Daoy (cell line): Measurements from ENCODE around the gene ATXN7L2. TPM values are rescaled to one million over a fixed set of nuclear protein-coding genes. Genes with fewer than 3 reads are reported as not detected.

Experiments used
- DNase-seq: peaks from one replicate; pipeline ENCODE4 v3.0.0-alpha.2; 2015; ENCODE audit warnings: low read depth
- total RNA-seq: library from RNA; depleted of rRNA; stranded (reverse); fragments of >200 nt; shearing (Covaris generic); gene quantifications from 2 replicates; pipeline ENCODE4 v1.2.3, GENCODE V29; 2014

Gene ATXN7L2
- total RNA-seq, 1 experiment from 2014 or later, result 8.6 TPM

GRCh38 chr1:109475261-109475660 lies 8.4 kb upstream of the ATXN7L2 start:
- no peak for DNase-seq

GRCh38 chr1:109476825-109477224 lies 6.9 kb upstream of the ATXN7L2 start:
- peak; percentile 57 for DNase-seq

- no peak for DNase-seq
Observed at GRCh38 chr1:109477821-109478220, 5.9 kb upstream of the ATXN7L2 start.

- no peak for DNase-seq
Observed at GRCh38 chr1:109478806-109479205, 4.9 kb upstream of the ATXN7L2 start.

- DNase-seq, result no peak
Observed at GRCh38 chr1:109479311-109479710, 4.4 kb upstream of the ATXN7L2 start.

GRCh38 chr1:109479901-109480300 lies 3.8 kb upstream of the ATXN7L2 start:
- no peak for DNase-seq

- no peak for DNase-seq
Observed at GRCh38 chr1:109481646-109482045, 2.1 kb upstream of the ATXN7L2 start.

GRCh38 chr1:109482242-109482641 lies 1.5 kb upstream of the ATXN7L2 start:
- DNase-seq, result no peak

- peak; percentile 36 for DNase-seq
Observed at GRCh38 chr1:109482791-109483671, 674 bp upstream of the ATXN7L2 start.

GRCh38 chr1:109484519-109484975 lies 842 bp downstream of the ATXN7L2 start:
- DNase-seq, result no peak

- DNase-seq, result peak; percentile 64
Observed at GRCh38 chr1:109485001-109485400, 1.3 kb downstream of the ATXN7L2 start.

GRCh38 chr1:109487261-109487660 lies 3.6 kb downstream of the ATXN7L2 start:
- no peak for DNase-seq

GRCh38 chr1:109488201-109488600 lies 4.5 kb downstream of the ATXN7L2 start:
- no peak for DNase-seq

GRCh38 chr1:109488696-109489095 lies 5.0 kb downstream of the ATXN7L2 start:
- no peak for DNase-seq

- peak; percentile 69 for DNase-seq
Observed at GRCh38 chr1:109490029-109490933, 6.6 kb downstream of the ATXN7L2 start.

GRCh38 chr1:109490934-109491302 lies 7.2 kb downstream of the ATXN7L2 start:
- no peak for DNase-seq

- DNase-seq, result no peak
Observed at GRCh38 chr1:109491372-109491771, 7.7 kb downstream of the ATXN7L2 start.

- DNase-seq, result no peak
Observed at GRCh38 chr1:109492779-109493178, 9.1 kb downstream of the ATXN7L2 start.

- no peak for DNase-seq
Observed at GRCh38 chr1:109493227-109493626, 9.5 kb downstream of the ATXN7L2 start.

- DNase-seq, result peak; percentile 95
Observed at GRCh38 chr1:109493805-109494539, 10.3 kb downstream of the ATXN7L2 start, which contains the start of gene CYB561D1. TSS of gene CYB561D1 (plus strand) at chr1:109494094. CDS start at chr1:109494140, 46 bp downstream.

GRCh38 chr1:109495738-109496137 lies 12.0 kb downstream of the ATXN7L2 start:
- no peak for DNase-seq
